Heart left ventricle (tissue), 16 donors: Measurements from ENCODE around the gene C19orf73. TPM values are rescaled to one million over a fixed set of nuclear protein-coding genes. Genes with fewer than 3 reads are reported as not detected.
A peak's percentile ranks its signal among the peaks of the same experiment; 100 is the strongest.

ENCODE experiments used
- ATAC-seq, 4 donors: fragments of 200-7000 bp; cut with Tn5 transposase; one replicate each; pipeline ENCODE4 v1.9.1; 2020 to 2022; ENCODE audit warnings: moderate library complexity in 4 of 4, mild to moderate bottlenecking in 3 of 4, moderate number of reproducible peaks in 1 of 4
- DNase-seq, 5 donors: peaks; one replicate each; pipeline ENCODE4 v3.0.0-alpha.2; 2020
- H3K27ac ChIP-seq, 12 donors: fragments of 200-600 bp; sonication (generic) in 4 of 12; one replicate each; pipeline versions ENCODE4 v1.5.0 to v1.8.0; 2016 to 2022; ENCODE audit warnings: mild to moderate bottlenecking in 2 of 12
- H3K27me3 ChIP-seq, 9 donors: fragments of 200-600 bp; sonication (generic) in 2 of 9; one replicate each; pipeline versions ENCODE4 v1.5.1 to v1.8.0; 2016 to 2022; ENCODE audit warnings: mild to moderate bottlenecking in 3 of 9
- H3K36me3 ChIP-seq, 9 donors: fragments of 200-600 bp; sonication (generic) in 2 of 9; one replicate each; pipeline versions ENCODE4 v1.5.0 to v1.8.0; 2018 to 2022; ENCODE audit warnings: mild to moderate bottlenecking in 2 of 9
- H3K4me1 ChIP-seq, 12 donors: fragments of 200-600 bp; sonication (generic) in 4 of 12; one replicate each; pipeline versions ENCODE4 v1.5.0 to v1.8.0; 2016 to 2022; ENCODE audit warnings: mild to moderate bottlenecking in 3 of 12
- H3K4me3 ChIP-seq, 12 donors: fragments of 200-600 bp; sonication (generic) in 4 of 12; one replicate each; pipeline versions ENCODE4 v1.5.0 to v1.8.0; 2017 to 2022; ENCODE audit warnings: mild to moderate bottlenecking in 9 of 12, moderate library complexity in 4 of 12
- H3K9me3 ChIP-seq, 12 donors: fragments of 200-600 bp; sonication (generic) in 4 of 12; one replicate each; pipeline versions ENCODE4 v1.5.0 to v1.8.0; 2016 to 2022; ENCODE audit warnings: mild to moderate bottlenecking in 1 of 12
- CTCF ChIP-seq, 12 donors: fragments of 200-600 bp; sonication (generic) in 4 of 12; IDR thresholded peaks; one replicate each; pipeline versions ENCODE4 v1.5.0 to v1.8.0; 2018 to 2022; ENCODE audit warnings: antibody characterized with exemption in 12 of 12, mild to moderate bottlenecking in 5 of 12
- POLR2A ChIP-seq, 2 donors: fragments of 450-650 bp; IDR thresholded peaks; one replicate each; pipeline ENCODE4 v1.6.1; 2017; ENCODE audit warnings: antibody characterized with exemption in 2 of 2, mild to moderate bottlenecking in 2 of 2, moderate library complexity in 2 of 2
- WGBS, 4 donors: extraction: QIAGEN DNeasy Blood & Tissue Kit in 2 of 4; methylation state at CpG; one replicate each; pipeline versions ENCODE4 v1.1.5 to v1.1.7; 2013 to 2018; 5-methylcytosine and 5-hydroxymethylcytosine counted together
- intact Hi-C, 10 donors: fragments of 100-400 bp; cut with DNase I; formaldehyde crosslinking; loops; one replicate each; pipeline versions ENCODE4 v1.11.1 to v1.14.2; 2022
- polyA plus RNA-seq, 2 donors: library from polyadenylated mRNA; stranded (reverse); fragments of 200-250 nt; gene quantifications; one replicate each; pipeline ENCODE4 v1.2.3, GENCODE V29; 2013
- total RNA-seq, 9 donors: library from RNA; depleted of rRNA in 2 of 9; stranded (reverse); fragments of >200 nt in 2 of 9; fragmentation: NEBNext Ultra II Directional in 3 of 9; extraction: Animal tissue kit (Norgen Biotek cat#: 25700) in 3 of 9; gene quantifications; one replicate each; pipeline versions ENCODE4 v1.1.0 to v1.2.4, GENCODE V29; 2016 to 2023
- donor health status: ischemic (EF 13 %, LVEDD 7.1; RV severe dilation, severe dysfunction).
- donor health status: healthy with polysubstance abuse.
- donor health status: DM: no; HTN: yes; CAD: no.
- donor health status: DM: no; HTN: no; CAD: no.
- donor health status: ischemic (EF 25% LVEDD 6.9; RV normal size, moderate dysfunction).
- donor health status: ischemic (EF 25% LVEDD 5.7; RV mildly dilated, moderate dysfunction).
- donor health status: healthy.
- donor health status: DM: yes; HTN: yes; CAD: no.
- donor health status: ischemic (EF 35%, LVEDD 5.7; RV mildly dilated, moderate dysfunction).
- donor health status: nonischemic (EF 11% LVEDD 7.7; RV severe dilation, severe dysfunction).
- donor health status: DM: yes; HTN: yes; CAD: no.
- donor health status: PGD.
- donor health status: ischemic (EF 29% LVEDD 5.4; RV normal size, mild dysfunction).
- donor health status: nonischemic (EF 23%, LVEDD 6.1; RV moderate dilation, normal function).

C19orf73 gene
- total and polyA plus RNA-seq, 11 donors: 0.69 to 3.8 (median 1.4) TPM

- H3K9me3 ChIP-seq: no peaks in the 10 kb centered on the region
- H3K27me3 ChIP-seq: peaks cover 9 to 59% (median 24%) of the 10 kb centered on the region in 9 donors
- H3K27ac ChIP-seq: no peak overlapping the region
- intact Hi-C loops: loop anchor here in 1 of 10 donors (2.0 kb wide), 1 partner anchor 135 kb away; no protein-coding TSS in a partner anchor
- no peaks in the 10 kb centered on the region for H3K36me3 ChIP-seq
- peak in 3 of 4 donors; percentile 50 to 77 (median 60) for ATAC-seq
- H3K4me3 ChIP-seq: no peak overlapping the region
- peaks cover 0 to 20% (median 1%) of the 10 kb centered on the region in 12 donors for H3K4me1 ChIP-seq
- DNase-seq: no peak
- 46 to 53% (median 51%) methylated on average over 23 of the region's 23 CpGs for WGBS, 4 donors
- TF ChIP-seq POLR2A (IDR thresholded peaks at IDR 0.05) (no peak), CTCF (IDR thresholded peaks at IDR 0.05) (peak in 2 of 12 donors; percentile 9 to 14)
Measured at GRCh38 chr19:49073514-49074378, 45.2 kb downstream of the C19orf73 start.

GRCh38 chr19:49071860-49072547 lies 46.9 kb downstream of the C19orf73 start:
- intact Hi-C loops: no loop called here

GRCh38 chr19:49070416-49070815 lies 48.5 kb downstream of the C19orf73 start:
- 94 to 95% (median 95%) methylated on average over 21 of the region's 21 CpGs for WGBS, 4 donors
- H3K9me3 ChIP-seq: no peaks in the 10 kb centered on the region
- H3K4me3 ChIP-seq: no peak overlapping the region
- ATAC-seq (no peak), DNase-seq (no peak)
- intact Hi-C loops: no loop called here
- H3K36me3 ChIP-seq: no peaks in the 10 kb centered on the region
- H3K4me1 ChIP-seq: peaks cover 0 to 21% (median 2%) of the 10 kb centered on the region in 12 donors
- TF ChIP-seq CTCF (IDR thresholded peaks at IDR 0.05) (no peak), POLR2A (IDR thresholded peaks at IDR 0.05) (no peak)
- H3K27ac ChIP-seq: no peak overlapping the region
- peaks cover 9 to 74% (median 31%) of the 10 kb centered on the region in 9 donors for H3K27me3 ChIP-seq

More at GRCh38 chr19:49071860-49072547, 46.9 kb downstream of the C19orf73 start:
- Histone ChIP-seq H3K27ac (no peak overlapping the region), H3K4me3 (peak overlapping the region in 2 of 12 donors; percentile 19 to 40), H3K4me1 (peaks cover 0 to 20% (median 1%) of the 10 kb centered on the region in 12 donors), H3K27me3 (peaks cover 9 to 71% (median 28%) of the 10 kb centered on the region in 9 donors), H3K9me3 (no peaks in the 10 kb centered on the region), H3K36me3 (no peaks in the 10 kb centered on the region)
- no peak for ATAC-seq
- DNase-seq: no peak
- TF ChIP-seq POLR2A (IDR thresholded peaks at IDR 0.05): no peak
- TF ChIP-seq CTCF (IDR thresholded peaks at IDR 0.05): no peak
- WGBS, 4 donors: 2 to 5% (median 4%) methylated on average over 28 to 93 of the region's 93 CpGs

- ATAC-seq (no peak), DNase-seq (no peak)
- WGBS, 4 donors: 91 to 97% (median 95%) methylated on average over 9 of the region's 9 CpGs
- no peaks in the 10 kb centered on the region for H3K9me3 ChIP-seq
- H3K27me3 ChIP-seq: peaks cover 8 to 78% (median 33%) of the 10 kb centered on the region in 9 donors
- peaks cover 0 to 31% (median 9%) of the 10 kb centered on the region in 12 donors for H3K4me1 ChIP-seq
- H3K4me3 ChIP-seq: no peak overlapping the region
- H3K36me3 ChIP-seq: no peaks in the 10 kb centered on the region
- H3K27ac ChIP-seq: no peak overlapping the region
- intact Hi-C loops: no loop called here
- TF ChIP-seq CTCF (IDR thresholded peaks at IDR 0.05) (no peak), POLR2A (IDR thresholded peaks at IDR 0.05) (no peak)
Measured at GRCh38 chr19:49069026-49069425, 49.9 kb downstream of the C19orf73 start.
